ENCODE results near the gene PLA2R1. TPM values are rescaled to one million over a fixed set of nuclear protein-coding genes. Genes with fewer than 3 reads are reported as not detected.

PLA2R1 gene
- total RNA-seq, 1 donor from 2014 or later, result 9.0 TPM

GRCh38 chr2:159933040-159933726 is 129.2 kb downstream of the PLA2R1 start:
- intact Hi-C loops (cut with DNase I), result no loop called here
- Histone ChIP-seq H3K4me1 (peaks cover 3% of the 10 kb centered on the region), H3K9me3 (no peaks in the 10 kb centered on the region), H3K36me3 (no peaks in the 10 kb centered on the region), H3K4me3 (no peak overlapping the region), H3K27me3 (no peaks in the 10 kb centered on the region), H3K27ac (no peak overlapping the region)
- ATAC-seq, result no peak
- no peak for DNase-seq
- no peak for TF ChIP-seq CTCF (IDR thresholded peaks at IDR 0.05)

- ATAC-seq, result no peak
- DNase-seq, result no peak
- TF ChIP-seq CTCF (IDR thresholded peaks at IDR 0.05), result no peak
- intact Hi-C loops (cut with DNase I), result no loop called here
- Histone ChIP-seq H3K4me3 (no peak overlapping the region), H3K27ac (no peak overlapping the region), H3K9me3 (no peaks in the 10 kb centered on the region), H3K36me3 (no peaks in the 10 kb centered on the region), H3K4me1 (no peaks in the 10 kb centered on the region), H3K27me3 (no peaks in the 10 kb centered on the region)
Measured at GRCh38 chr2:159926695-159927094, 135.7 kb downstream of the PLA2R1 start.

GRCh38 chr2:159925975-159926374 is 136.4 kb downstream of the PLA2R1 start:
- ATAC-seq, result no peak
- H3K27ac ChIP-seq, result no peak overlapping the region
- no peak overlapping the region for H3K4me3 ChIP-seq
- no peaks in the 10 kb centered on the region for H3K4me1 ChIP-seq
- no peak for TF ChIP-seq CTCF (IDR thresholded peaks at IDR 0.05)
- intact Hi-C loops (cut with DNase I), result no loop called here
- H3K9me3 ChIP-seq, result no peaks in the 10 kb centered on the region
- no peak for DNase-seq
- no peaks in the 10 kb centered on the region for H3K36me3 ChIP-seq
- no peaks in the 10 kb centered on the region for H3K27me3 ChIP-seq

- Histone ChIP-seq H3K36me3 (no peaks in the 10 kb centered on the region), H3K4me1 (no peaks in the 10 kb centered on the region), H3K27ac (no peak overlapping the region), H3K4me3 (no peak overlapping the region), H3K27me3 (peaks cover 4% of the 10 kb centered on the region), H3K9me3 (no peaks in the 10 kb centered on the region)
- no peak for DNase-seq
- ATAC-seq, result no peak
- no peak for TF ChIP-seq CTCF (IDR thresholded peaks at IDR 0.05)
- intact Hi-C loops (cut with DNase I), result no loop called here
Measured at GRCh38 chr2:159922563-159922962, 139.9 kb downstream of the PLA2R1 start.

GRCh38 chr2:159921752-159922404 is 140.5 kb downstream of the PLA2R1 start:
- H3K27me3 ChIP-seq, result peaks cover 4% of the 10 kb centered on the region
- ATAC-seq (peak; percentile 99), DNase-seq (peak; percentile 90)
- peak; percentile 76 for TF ChIP-seq CTCF (IDR thresholded peaks at IDR 0.05)
- no peak overlapping the region for H3K4me3 ChIP-seq
- intact Hi-C loops (cut with DNase I), result no loop called here
- no peaks in the 10 kb centered on the region for H3K4me1 ChIP-seq
- H3K9me3 ChIP-seq, result no peaks in the 10 kb centered on the region
- H3K27ac ChIP-seq, result no peak overlapping the region
- no peaks in the 10 kb centered on the region for H3K36me3 ChIP-seq

Measured in upper lobe of right lung (tissue), 1 donor.